ENCODE results near the gene HMMR. TPM values are rescaled to one million over a fixed set of nuclear protein-coding genes. Genes with fewer than 3 reads are reported as not detected.
"Not testable (repeated sequence)": the region's sequence is repeated elsewhere in the genome, so short reads cannot be mapped to it uniquely, and the experiment has no call there.

Gene HMMR
- total RNA-seq, 1 donor from 2014 or later = 11.2 TPM

- TF ChIP-seq CTCF (IDR thresholded peaks at IDR 0.05; ENCODE audit: insufficient read depth, low read length, poor library complexity, severe bottlenecking) = no peak
- Histone ChIP-seq H3K4me3 (ENCODE audit: low read depth, low read length) (no peak overlapping the region), H3K36me3 (ENCODE audit: control insufficient read depth, insufficient read depth, low read length) (no peaks in the 10 kb centered on the region), H3K27me3 (ENCODE audit: control insufficient read depth, insufficient read depth, low read length) (no peaks in the 10 kb centered on the region)
- no peak for DNase-seq (ENCODE audit: low read depth)
Observed at GRCh38 chr5:163445345-163445744, 15.1 kb upstream of the HMMR start.

- no peaks in the 10 kb centered on the region for H3K36me3 ChIP-seq (ENCODE audit: control insufficient read depth, insufficient read depth, low read length)
- no peak for TF ChIP-seq CTCF (IDR thresholded peaks at IDR 0.05; ENCODE audit: insufficient read depth, low read length, poor library complexity, severe bottlenecking)
Observed at GRCh38 chr5:163447191-163447590, 13.2 kb upstream of the HMMR start.

GRCh38 chr5:163447875-163448274 lies 12.6 kb upstream of the HMMR start:
- H3K4me3 ChIP-seq (ENCODE audit: low read depth, low read length) = no peak overlapping the region
- no peaks in the 10 kb centered on the region for H3K36me3 ChIP-seq (ENCODE audit: control insufficient read depth, insufficient read depth, low read length)
- H3K27me3 ChIP-seq (ENCODE audit: control insufficient read depth, insufficient read depth, low read length) = no peaks in the 10 kb centered on the region
- no peak for DNase-seq (ENCODE audit: low read depth)
- TF ChIP-seq CTCF (IDR thresholded peaks at IDR 0.05; ENCODE audit: insufficient read depth, low read length, poor library complexity, severe bottlenecking) = no peak

More at GRCh38 chr5:163447191-163447590, 13.2 kb upstream of the HMMR start:
- DNase-seq (ENCODE audit: low read depth) = no peak
- no peak overlapping the region for H3K4me3 ChIP-seq (ENCODE audit: low read depth, low read length)
- H3K27me3 ChIP-seq (ENCODE audit: control insufficient read depth, insufficient read depth, low read length) = no peaks in the 10 kb centered on the region

GRCh38 chr5:163448491-163448890 lies 11.9 kb upstream of the HMMR start:
- Histone ChIP-seq H3K27me3 (ENCODE audit: control insufficient read depth, insufficient read depth, low read length) (no peaks in the 10 kb centered on the region), H3K36me3 (ENCODE audit: control insufficient read depth, insufficient read depth, low read length) (no peaks in the 10 kb centered on the region), H3K4me3 (ENCODE audit: low read depth, low read length) (no peak overlapping the region)
- no peak for DNase-seq (ENCODE audit: low read depth)
- no peak for TF ChIP-seq CTCF (IDR thresholded peaks at IDR 0.05; ENCODE audit: insufficient read depth, low read length, poor library complexity, severe bottlenecking)

- H3K4me3 ChIP-seq (ENCODE audit: low read depth, low read length) = no peak overlapping the region
- TF ChIP-seq CTCF (IDR thresholded peaks at IDR 0.05; ENCODE audit: insufficient read depth, low read length, poor library complexity, severe bottlenecking) = no peak
- no peak for DNase-seq (ENCODE audit: low read depth)
- H3K36me3 ChIP-seq (ENCODE audit: control insufficient read depth, insufficient read depth, low read length) = no peaks in the 10 kb centered on the region
- no peaks in the 10 kb centered on the region for H3K27me3 ChIP-seq (ENCODE audit: control insufficient read depth, insufficient read depth, low read length)
Observed at GRCh38 chr5:163451489-163451888, 8.9 kb upstream of the HMMR start.

- no peaks in the 10 kb centered on the region for H3K36me3 ChIP-seq (ENCODE audit: control insufficient read depth, insufficient read depth, low read length)
- H3K4me3 ChIP-seq (ENCODE audit: low read depth, low read length) = no peak overlapping the region
- TF ChIP-seq CTCF (IDR thresholded peaks at IDR 0.05; ENCODE audit: insufficient read depth, low read length, poor library complexity, severe bottlenecking) = no peak
- no peak for DNase-seq (ENCODE audit: low read depth)
- no peaks in the 10 kb centered on the region for H3K27me3 ChIP-seq (ENCODE audit: control insufficient read depth, insufficient read depth, low read length)
Observed at GRCh38 chr5:163453705-163454104, 6.7 kb upstream of the HMMR start.

GRCh38 chr5:163455406-163455805 lies 5.0 kb upstream of the HMMR start:
- not testable (repeated sequence) for H3K4me3 ChIP-seq (ENCODE audit: low read depth, low read length); H3K27me3 ChIP-seq (ENCODE audit: control insufficient read depth, insufficient read depth, low read length); H3K36me3 ChIP-seq (ENCODE audit: control insufficient read depth, insufficient read depth, low read length); DNase-seq (ENCODE audit: low read depth)
